ENCODE measurements around the gene TRIM59.

Gene TRIM59, protein sequence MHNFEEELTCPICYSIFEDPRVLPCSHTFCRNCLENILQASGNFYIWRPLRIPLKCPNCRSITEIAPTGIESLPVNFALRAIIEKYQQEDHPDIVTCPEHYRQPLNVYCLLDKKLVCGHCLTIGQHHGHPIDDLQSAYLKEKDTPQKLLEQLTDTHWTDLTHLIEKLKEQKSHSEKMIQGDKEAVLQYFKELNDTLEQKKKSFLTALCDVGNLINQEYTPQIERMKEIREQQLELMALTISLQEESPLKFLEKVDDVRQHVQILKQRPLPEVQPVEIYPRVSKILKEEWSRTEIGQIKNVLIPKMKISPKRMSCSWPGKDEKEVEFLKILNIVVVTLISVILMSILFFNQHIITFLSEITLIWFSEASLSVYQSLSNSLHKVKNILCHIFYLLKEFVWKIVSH

DNA sequence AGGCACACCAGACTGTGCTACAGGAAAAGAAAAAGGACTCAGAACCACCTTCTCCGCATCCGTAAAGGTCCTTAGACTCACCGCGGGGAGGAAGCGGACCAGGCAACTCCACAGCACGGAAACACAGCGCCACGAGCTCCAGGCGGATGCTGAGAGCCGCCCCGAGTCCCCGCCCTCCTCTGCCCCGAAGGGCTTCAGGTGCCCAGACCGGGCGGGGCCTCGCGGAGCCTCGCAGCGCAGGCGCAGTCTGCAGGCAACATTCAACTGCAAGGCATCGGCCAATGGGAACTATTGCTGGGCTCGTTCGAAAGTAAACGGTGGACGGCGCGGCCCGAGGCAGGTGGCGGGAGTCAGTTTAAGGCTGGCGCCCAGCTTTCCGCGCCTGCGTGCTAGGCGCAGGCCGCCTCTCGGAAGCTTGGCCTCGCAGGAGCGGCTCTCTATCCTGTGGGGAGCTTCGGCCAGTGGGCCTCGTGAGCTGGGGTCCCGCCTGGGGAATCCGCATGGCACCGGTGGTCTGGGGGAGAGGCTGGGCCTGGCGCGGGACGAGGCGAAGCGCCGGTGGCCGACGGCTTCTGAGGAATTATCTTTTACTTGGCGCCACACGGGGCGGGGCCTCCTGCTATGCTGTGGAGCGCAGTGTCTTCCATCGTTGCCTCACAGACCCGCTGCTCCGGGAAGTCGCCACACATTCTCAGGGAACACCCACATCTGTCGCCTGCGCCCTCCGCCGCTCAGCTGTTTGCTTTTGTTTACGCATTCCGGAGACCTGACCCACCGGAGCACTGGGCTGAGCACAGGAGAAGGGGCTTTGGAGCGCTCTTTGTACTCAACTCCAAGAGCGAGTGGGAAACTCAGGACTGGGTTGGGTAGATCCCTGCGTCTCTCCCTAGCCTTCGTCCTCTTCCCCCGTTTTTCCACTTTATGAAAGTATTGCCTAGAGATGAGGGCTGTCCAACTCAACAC, at the start of gene TRIM59:
TSS of gene TRIM59 (minus strand) at position 151 of the 963 bp plus-strand sequence. CDS start 10,603 bp downstream, outside the sequence.
- DNase-seq (ENCODE audit: low read depth), result peak; percentile 95

- no peak for DNase-seq (ENCODE audit: low read depth)
Observed at GRCh38 chr3:160498202-160498601, 48.6 kb upstream of the TRIM59 start.

DNA sequence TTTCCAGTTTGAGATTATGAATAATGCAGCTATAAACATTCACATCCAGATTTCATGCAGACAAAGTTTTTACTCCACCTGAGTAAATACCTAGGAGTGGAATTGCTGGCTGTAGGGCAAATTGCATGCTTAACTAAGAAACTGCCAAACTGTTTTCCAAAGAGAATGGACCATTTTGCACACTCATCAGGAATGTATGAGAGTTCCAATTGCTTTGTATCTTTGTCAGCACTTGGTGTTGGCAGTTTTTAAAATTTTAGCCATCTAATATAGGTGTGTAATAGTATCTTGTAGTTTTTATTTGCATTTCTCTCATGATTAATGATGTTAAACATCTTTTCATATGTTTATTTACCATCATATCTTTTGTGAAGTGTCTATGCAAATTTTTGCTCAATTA, 40.6 kb upstream of the TRIM59 start:
- DNase-seq (ENCODE audit: low read depth), result no peak

DNA sequence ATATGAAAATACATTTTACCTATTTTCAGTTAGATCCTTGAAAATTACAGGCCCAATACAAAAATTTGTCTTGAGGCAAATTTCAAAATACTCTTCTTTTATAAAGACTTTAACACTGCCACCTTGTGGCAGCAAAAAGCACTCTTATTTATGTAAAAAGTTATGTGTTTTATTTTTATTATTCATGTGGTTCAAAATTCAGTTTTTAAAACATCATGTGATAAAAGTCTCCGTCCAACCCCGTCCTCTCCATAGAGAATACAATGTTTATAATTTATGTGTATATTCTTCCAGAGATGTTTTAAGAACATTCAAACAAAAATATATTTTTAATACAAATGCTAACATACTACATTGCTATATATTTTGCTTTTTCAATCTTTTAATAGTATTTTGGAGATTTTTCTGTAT, 36.9 kb upstream of the TRIM59 start:
- no peak for DNase-seq (ENCODE audit: low read depth)

DNA sequence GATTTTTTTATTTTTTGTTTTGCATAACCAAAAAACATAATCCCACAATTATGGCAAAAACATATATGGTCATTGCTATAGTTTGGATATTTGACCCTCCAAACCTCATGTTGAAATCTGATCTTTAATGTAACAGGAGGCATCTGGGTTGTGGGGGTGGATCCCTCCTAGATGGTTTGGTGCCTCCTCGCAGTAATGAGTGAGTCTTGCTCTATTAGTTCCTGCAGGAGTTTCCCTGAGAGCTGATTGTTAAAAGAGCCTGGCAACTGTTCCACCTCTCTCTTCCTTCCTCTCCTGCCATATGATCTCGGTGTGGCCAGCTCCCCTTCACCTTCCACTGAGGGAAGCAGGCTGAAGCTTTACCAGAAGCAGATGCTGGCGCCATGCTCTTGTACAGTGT, 33.2 kb upstream of the TRIM59 start:
- DNase-seq (ENCODE audit: low read depth), result no peak

GRCh38 chr3:160481856-160482255, 32.3 kb upstream of the TRIM59 start:
- DNase-seq (ENCODE audit: low read depth), result no peak

DNA sequence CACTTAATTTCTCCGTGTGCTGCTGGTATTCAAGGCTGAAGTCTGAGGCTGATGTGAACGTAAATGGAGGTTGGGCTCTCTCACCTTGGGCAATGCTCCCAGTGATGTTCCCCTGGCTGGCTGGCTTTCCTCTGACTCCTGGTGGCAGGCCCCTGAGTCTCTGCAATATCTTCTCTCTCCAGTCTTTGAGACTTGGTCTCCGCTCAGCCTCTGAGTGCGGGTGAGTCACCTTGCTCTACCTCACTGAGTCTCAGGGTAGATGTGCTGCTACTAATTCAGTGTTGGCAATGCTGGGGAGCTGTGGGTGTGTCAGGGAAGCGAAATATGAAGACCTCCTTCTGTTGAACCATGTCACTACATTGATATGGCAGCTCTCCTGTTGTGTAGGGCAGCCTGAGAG, 31.3 kb upstream of the TRIM59 start:
- DNase-seq (ENCODE audit: low read depth), result no peak

GRCh38 chr3:160479376-160479775, 29.8 kb upstream of the TRIM59 start:
- no peak for DNase-seq (ENCODE audit: low read depth)

DNA sequence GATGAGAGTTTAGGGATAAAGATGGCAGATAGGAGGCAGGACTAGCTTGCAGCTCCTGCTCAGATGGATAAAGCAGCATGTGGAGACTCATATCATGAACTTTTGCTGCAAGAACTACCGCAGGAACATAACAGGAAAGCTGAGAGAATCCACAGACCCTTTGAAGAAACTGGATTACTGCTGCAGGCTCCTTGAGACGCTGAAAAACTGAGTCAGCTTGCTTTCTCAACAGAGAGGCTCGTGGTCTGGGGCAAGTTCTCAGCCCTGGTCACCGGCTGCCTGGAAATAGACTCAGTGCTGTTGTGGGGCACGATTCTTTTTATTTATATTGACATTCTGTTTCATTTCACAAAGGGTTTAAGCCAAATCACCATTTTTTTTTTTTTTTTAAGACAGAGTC, 28.8 kb upstream of the TRIM59 start:
- DNase-seq (ENCODE audit: low read depth), result no peak

- no peak for DNase-seq (ENCODE audit: low read depth)
Observed at GRCh38 chr3:160477750-160478149, 28.2 kb upstream of the TRIM59 start.

DNA sequence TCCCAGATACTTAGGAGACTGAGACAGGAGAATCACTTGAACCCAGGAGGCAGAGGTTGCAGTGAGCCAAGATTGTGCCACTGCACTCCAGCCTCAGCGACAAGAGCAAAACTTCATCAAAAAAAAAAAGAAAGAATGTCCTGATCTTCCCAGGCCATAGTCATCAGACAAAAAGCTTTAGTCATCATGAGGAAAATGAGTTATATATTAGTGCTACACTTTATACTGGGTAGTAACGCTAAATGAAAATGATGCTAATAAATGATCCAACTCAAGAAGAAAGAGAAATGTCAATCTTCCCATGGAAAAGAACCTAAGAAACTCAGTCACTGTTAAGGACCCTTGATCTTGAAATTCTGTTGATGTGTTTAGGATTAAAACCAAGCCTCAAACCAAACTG, 26.3 kb upstream of the TRIM59 start:
- DNase-seq (ENCODE audit: low read depth), result no peak

GRCh38 chr3:160475153-160475552, 25.6 kb upstream of the TRIM59 start:
- DNase-seq (ENCODE audit: low read depth), result no peak

- no peak for DNase-seq (ENCODE audit: low read depth)
Observed at GRCh38 chr3:160474416-160474838, 24.8 kb upstream of the TRIM59 start.

DNA sequence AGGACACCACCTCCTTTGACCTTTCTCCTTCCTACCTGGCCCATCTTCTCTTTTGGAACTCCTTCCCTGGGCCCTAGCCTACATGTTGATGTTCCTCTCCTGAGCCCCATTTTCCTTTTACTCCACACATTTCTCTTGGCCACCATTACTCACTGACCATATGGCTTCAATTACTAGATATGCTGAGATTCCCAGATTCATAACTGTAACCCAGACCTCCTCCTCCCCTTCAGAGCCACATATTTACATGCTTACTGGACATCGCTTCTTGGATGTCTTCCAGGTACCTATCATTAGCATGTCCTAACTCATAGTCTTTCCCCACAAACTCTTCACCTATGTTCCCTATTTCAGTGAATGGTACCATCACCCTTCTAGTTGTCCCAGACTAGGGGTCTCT, 24.4 kb upstream of the TRIM59 start:
- no peak for DNase-seq (ENCODE audit: low read depth)

GRCh38 chr3:160473221-160473620, 23.6 kb upstream of the TRIM59 start:
- DNase-seq (ENCODE audit: low read depth), result no peak

GRCh38 chr3:160472344-160472743, 22.8 kb upstream of the TRIM59 start:
- DNase-seq (ENCODE audit: low read depth), result no peak

GRCh38 chr3:160471892-160472291, 22.3 kb upstream of the TRIM59 start:
- DNase-seq (ENCODE audit: low read depth), result no peak

GRCh38 chr3:160470181-160470580, 20.6 kb upstream of the TRIM59 start:
- DNase-seq (ENCODE audit: low read depth), result no peak

GRCh38 chr3:160464971-160465370, 15.4 kb upstream of the TRIM59 start:
- no peak for DNase-seq (ENCODE audit: low read depth)

DNA sequence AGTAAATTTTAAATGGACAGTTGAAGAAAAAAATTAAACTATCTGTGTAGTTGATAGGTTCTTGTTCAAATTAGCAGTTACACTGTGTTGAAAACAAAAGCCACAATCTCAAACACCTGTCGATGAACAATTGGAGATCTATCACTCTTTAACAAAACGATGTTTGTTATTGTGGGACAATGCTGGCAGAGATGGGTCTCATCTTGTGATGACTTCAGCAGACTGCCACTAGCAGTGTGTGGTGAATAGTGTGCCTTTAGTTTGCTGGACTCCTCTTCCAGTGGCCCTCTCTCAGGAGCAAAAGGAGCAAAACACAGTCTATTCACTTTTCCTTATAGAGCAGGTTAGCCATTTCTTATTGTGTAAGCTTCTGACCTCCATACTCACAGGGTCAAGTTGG, 14.7 kb upstream of the TRIM59 start:
- DNase-seq (ENCODE audit: low read depth), result no peak

DNA sequence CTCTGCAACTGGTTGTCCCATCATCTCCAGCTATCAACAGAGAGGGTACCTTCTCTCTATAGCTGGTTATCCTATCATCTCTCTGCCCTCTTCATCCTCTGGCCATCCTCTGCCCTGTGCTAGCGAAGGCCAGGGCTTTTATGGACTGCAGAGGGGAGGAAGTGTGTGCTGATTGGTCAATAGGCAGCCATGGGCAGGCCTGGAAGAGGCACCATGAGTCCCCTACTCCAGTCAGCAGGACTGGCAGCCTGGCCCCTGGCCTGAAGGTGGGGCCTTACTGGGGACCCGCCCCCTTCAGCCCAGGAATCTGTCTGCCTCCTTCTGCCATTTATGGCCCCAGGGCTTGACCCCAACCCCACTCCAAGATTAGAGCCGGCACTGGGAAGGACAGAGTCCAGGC, 10.4 kb upstream of the TRIM59 start:
- DNase-seq (ENCODE audit: low read depth), result no peak

GRCh38 chr3:160459450-160459970, 9.9 kb upstream of the TRIM59 start:
- no peak for DNase-seq (ENCODE audit: low read depth)

GRCh38 chr3:160458151-160458550, 8.6 kb upstream of the TRIM59 start:
- DNase-seq (ENCODE audit: low read depth), result no peak

Measured in T-helper 22 cell (primary cell).